CD1c-positive myeloid dendritic cell (primary cell): Measurements from ENCODE around the gene FRMPD2.
"Not testable (repeated sequence)": the region's sequence is repeated elsewhere in the genome, so short reads cannot be mapped to it uniquely, and the experiment has no call there.

Experiments used
- DNase-seq: peaks from one replicate; pipeline ENCODE4 v3.0.0-alpha.2; 2016; ENCODE audit errors: extremely low spot score

FRMPD2 gene

DNA sequence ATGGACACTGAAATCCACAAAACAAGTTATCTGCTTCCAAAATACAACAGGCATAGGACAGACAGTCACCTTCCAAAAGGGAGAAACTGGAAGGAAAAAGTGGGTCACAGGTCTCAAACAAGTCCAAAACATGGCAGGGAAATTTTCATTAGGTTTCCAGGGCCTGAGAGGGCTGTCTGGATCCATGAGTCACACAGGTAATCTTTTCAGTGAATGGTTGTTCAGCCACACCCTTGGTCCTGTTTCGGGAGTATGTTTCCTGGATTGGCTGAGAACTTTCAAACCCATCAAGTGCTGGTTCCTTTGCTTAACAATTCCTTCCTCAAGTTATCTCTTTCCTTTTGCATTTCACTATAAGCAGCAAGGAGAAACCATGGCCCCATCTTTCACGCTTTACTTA lies 145.5 kb downstream of the FRMPD2 start:
- not testable (repeated sequence) for DNase-seq

GRCh38 chr10:48126251-48126650 lies 148.2 kb downstream of the FRMPD2 start:
- not testable (repeated sequence) for DNase-seq

DNA sequence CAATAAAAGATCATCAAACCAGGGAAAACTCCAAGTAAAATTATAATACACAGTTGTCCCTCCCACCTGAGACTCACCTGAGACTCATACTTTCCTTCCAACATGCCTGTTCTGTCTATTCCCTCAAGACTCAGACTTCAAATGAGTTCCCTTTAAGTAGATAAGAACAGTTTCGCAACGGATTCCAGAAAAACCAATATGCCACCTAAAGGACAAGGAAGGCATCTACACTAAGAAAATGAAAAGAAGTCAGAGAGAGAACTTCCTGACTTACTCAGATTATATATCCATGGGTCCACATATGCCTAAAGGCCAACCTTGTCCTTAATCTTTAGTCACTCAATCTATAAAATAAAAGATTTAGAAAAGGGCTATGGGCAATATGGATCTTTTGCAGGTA lies 148.9 kb downstream of the FRMPD2 start:
- DNase-seq, result not testable (repeated sequence)

DNA sequence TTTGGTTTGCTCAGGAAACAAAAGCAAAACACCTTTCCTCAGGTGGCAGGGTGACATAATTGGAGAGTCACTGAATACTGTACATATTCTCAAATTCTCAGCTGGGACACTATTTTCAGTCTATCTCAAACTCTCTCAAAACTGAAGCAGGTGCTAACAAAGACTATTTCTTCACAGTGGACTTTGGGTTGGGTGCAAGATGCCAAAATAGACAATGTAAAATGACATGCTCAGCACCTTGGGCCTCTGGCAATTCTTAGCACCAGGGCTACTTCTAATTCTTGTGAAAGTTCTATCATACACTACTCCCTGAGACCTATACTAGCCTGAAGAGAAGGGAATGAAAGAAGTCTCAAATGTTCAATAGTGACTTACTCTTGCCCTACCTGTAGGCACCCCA lies 151.9 kb downstream of the FRMPD2 start:
- not testable (repeated sequence) for DNase-seq

DNA sequence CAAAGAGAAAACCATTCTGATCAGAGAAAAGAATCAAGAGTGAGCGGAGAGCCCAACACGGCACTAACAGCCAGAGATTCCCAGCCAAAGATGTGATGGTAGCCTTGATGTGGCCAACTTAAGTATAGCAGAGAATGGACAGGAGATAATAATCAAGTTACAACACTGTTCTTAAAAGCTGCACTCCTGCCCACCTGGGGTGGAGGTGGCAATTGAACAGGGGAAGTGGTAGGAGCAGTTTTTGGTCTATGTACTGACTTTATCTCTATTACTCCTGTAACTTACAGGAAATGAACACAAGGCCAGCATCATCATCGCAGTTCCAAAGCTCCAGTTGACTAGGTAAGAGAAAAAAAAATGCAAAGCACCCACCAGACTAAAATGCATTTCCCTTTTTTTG lies 164.2 kb downstream of the FRMPD2 start:
- DNase-seq, result not testable (repeated sequence)
